Measurements from ENCODE around the gene RHBDD1. TPM values are rescaled to one million over a fixed set of nuclear protein-coding genes. Genes with fewer than 3 reads are reported as not detected.
"Not testable (repeated sequence)": the region's sequence is repeated elsewhere in the genome, so short reads cannot be mapped to it uniquely, and the experiment has no call there.

The RHBDD1 gene
- total and polyA plus RNA-seq, 2 donors from 2014 or later = 8.3 to 49.9 TPM

DNA sequence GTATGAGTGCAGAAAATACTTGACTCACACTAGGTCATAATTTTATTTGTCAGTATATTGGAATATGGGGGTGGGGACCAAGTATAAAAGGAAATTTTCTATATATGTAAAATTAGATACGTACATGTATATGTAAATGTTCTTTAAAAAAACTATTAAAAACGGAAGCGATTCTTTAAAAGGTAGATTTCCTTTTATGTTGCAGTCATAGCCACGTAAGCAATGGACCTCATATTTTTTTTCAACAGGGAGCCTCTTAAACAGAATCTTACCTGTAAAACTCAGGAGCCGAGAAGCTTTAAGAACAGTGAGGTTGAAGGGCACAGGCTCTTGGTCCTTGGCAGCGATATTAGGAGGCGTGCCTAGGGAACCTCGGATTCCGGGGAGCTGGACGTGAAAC is 3.3 kb downstream of the RHBDD1 start:
- no peak for FAIRE-seq

DNA sequence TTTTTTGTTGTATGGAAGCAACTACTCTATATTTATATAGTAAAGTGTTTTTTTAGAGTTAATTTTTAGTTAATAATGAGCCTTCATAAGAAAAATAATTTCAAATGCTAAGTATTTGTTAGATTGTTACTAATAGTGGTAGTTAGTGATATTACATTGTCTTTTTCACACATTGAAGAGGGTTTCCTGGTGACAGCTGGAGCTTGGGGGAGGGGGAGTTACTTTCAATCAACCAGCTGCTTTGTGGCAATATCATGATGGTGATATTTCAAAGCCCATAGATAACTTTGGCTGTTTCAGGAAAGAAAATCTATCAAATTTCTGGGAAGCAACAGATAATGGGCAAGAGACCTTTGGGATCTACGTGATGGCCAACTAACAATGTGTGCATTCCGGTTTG is 4.1 kb downstream of the RHBDD1 start:
- H3K36me3 ChIP-seq (ENCODE audit: control insufficient read depth in 2 of 3, insufficient read depth in 3 of 3, low read length in 3 of 3) = no peaks in the 10 kb centered on the region
- intact Hi-C loops (cut with DNase I) = no loop called here
- no peaks in the 10 kb centered on the region for H3K27me3 ChIP-seq (ENCODE audit: control insufficient read depth, insufficient read depth, low read length)
- TF ChIP-seq, protein P1, sequence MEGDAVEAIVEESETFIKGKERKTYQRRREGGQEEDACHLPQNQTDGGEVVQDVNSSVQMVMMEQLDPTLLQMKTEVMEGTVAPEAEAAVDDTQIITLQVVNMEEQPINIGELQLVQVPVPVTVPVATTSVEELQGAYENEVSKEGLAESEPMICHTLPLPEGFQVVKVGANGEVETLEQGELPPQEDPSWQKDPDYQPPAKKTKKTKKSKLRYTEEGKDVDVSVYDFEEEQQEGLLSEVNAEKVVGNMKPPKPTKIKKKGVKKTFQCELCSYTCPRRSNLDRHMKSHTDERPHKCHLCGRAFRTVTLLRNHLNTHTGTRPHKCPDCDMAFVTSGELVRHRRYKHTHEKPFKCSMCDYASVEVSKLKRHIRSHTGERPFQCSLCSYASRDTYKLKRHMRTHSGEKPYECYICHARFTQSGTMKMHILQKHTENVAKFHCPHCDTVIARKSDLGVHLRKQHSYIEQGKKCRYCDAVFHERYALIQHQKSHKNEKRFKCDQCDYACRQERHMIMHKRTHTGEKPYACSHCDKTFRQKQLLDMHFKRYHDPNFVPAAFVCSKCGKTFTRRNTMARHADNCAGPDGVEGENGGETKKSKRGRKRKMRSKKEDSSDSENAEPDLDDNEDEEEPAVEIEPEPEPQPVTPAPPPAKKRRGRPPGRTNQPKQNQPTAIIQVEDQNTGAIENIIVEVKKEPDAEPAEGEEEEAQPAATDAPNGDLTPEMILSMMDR (IDR thresholded peaks at IDR 0.05; ENCODE audit: borderline replicate concordance, extremely low read depth, insufficient read depth) = no peak
- no peak overlapping the region for H3K4me3 ChIP-seq (ENCODE audit: low read length in 3 of 3)
- H3K4me1 ChIP-seq (ENCODE audit: control insufficient read depth in 2 of 3, insufficient read depth in 2 of 3, low read depth in 1 of 3, low read length in 3 of 3) = peaks cover 3 to 18% (median 6%) of the 10 kb centered on the region in 3 donors
- FAIRE-seq (no peak), DNase-seq (no peak)
- H3K9me3 ChIP-seq (ENCODE audit: control insufficient read depth in 2 of 3, insufficient read depth in 1 of 3, low read length in 3 of 3) = no peaks in the 10 kb centered on the region
- no peak overlapping the region for H3K27ac ChIP-seq (ENCODE audit: low read depth in 2 of 2, low read length in 2 of 2)
- no peak overlapping the region for H3K9ac ChIP-seq (ENCODE audit: low read length in 3 of 3)

More for the DNA sequence above, 3.3 kb downstream of the RHBDD1 start:
- H3K27me3 ChIP-seq (ENCODE audit: control insufficient read depth, insufficient read depth, low read length) = no peaks in the 10 kb centered on the region
- H3K9ac ChIP-seq (ENCODE audit: low read length in 3 of 3) = no peak overlapping the region
- peaks cover 3 to 18% (median 6%) of the 10 kb centered on the region in 3 donors for H3K4me1 ChIP-seq (ENCODE audit: control insufficient read depth in 2 of 3, insufficient read depth in 2 of 3, low read depth in 1 of 3, low read length in 3 of 3)
- peak overlapping the region in 1 of 3 donors; percentile 10 for H3K4me3 ChIP-seq (ENCODE audit: low read length in 3 of 3)
- DNase-seq = no peak
- H3K9me3 ChIP-seq (ENCODE audit: control insufficient read depth in 2 of 3, insufficient read depth in 1 of 3, low read length in 3 of 3) = no peaks in the 10 kb centered on the region
- intact Hi-C loops (cut with DNase I) = no loop called here
- H3K27ac ChIP-seq (ENCODE audit: low read depth in 2 of 2, low read length in 2 of 2) = no peak overlapping the region
- TF ChIP-seq, protein P1 (IDR thresholded peaks at IDR 0.05; ENCODE audit: borderline replicate concordance, extremely low read depth, insufficient read depth) = no peak
- no peaks in the 10 kb centered on the region for H3K36me3 ChIP-seq (ENCODE audit: control insufficient read depth in 2 of 3, insufficient read depth in 3 of 3, low read length in 3 of 3)

DNA sequence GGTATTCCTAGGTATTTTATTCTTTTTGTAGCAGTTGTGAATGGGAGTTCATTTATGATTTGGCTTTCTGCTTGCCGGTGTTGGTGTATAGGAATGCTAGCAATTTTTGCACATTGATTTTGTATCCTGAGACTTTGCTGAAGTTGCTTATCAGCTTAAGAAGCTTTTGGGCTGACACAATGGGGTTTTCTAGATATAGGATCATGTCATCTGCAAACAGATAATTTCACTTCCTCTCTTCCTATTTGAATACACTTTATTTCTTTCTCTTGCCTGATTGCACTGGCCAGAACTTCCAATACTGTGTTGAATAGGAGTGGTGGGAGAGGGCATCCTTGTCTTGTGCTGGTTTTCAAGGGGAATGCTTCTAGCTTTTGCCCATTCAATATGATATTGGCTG is 7.1 kb downstream of the RHBDD1 start:
- intact Hi-C loops (cut with DNase I); DNase-seq; H3K27me3 ChIP-seq (ENCODE audit: control insufficient read depth, insufficient read depth, low read length); H3K4me3 ChIP-seq (ENCODE audit: low read length in 3 of 3); FAIRE-seq; H3K9ac ChIP-seq (ENCODE audit: low read length in 3 of 3); H3K4me1 ChIP-seq (ENCODE audit: control insufficient read depth in 2 of 3, insufficient read depth in 2 of 3, low read depth in 1 of 3, low read length in 3 of 3); H3K27ac ChIP-seq (ENCODE audit: low read depth in 2 of 2, low read length in 2 of 2); H3K36me3 ChIP-seq (ENCODE audit: control insufficient read depth in 2 of 3, insufficient read depth in 3 of 3, low read length in 3 of 3); H3K9me3 ChIP-seq (ENCODE audit: control insufficient read depth in 2 of 3, insufficient read depth in 1 of 3, low read length in 3 of 3): not testable (repeated sequence)

DNA sequence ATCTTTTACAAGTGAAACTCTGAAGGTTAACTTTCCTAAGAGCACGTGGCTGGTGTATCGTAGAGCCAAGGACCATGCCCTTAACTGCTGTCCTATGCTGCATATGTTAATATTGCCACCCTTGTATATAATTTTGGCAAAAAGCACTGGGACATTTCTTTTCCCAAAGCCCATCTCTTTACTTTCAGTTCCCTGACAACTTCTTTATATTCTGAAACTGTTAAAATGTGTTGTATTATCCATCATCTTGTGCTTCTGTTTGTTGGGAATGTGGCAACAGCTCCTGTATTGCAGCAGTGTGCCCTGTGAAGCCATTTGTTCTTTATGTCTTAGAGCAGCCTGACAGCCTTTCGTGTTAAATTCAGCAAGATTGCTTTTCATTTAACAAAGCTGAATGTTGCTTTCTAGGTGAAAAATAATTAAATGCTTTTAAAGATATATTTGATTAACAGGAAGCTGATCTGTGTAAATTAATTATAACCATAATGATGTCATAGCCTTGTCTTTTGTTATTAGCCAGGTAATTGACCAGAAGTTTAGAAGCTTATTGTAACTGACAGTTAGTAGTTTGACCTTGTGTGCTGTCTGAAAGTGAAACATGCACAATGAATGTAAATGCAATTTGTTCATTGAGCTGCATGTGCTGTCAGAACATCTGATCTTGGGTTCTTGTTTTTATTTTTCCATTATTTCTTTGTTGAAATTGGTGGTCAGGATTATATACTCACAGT is 9.7 kb downstream of the RHBDD1 start:
- H3K4me3 ChIP-seq (ENCODE audit: low read length in 3 of 3) = no peak overlapping the region
- no peaks in the 10 kb centered on the region for H3K4me1 ChIP-seq (ENCODE audit: control insufficient read depth in 2 of 3, insufficient read depth in 2 of 3, low read depth in 1 of 3, low read length in 3 of 3)
- H3K9me3 ChIP-seq (ENCODE audit: control insufficient read depth in 2 of 3, insufficient read depth in 1 of 3, low read length in 3 of 3) = no peaks in the 10 kb centered on the region
- H3K27me3 ChIP-seq (ENCODE audit: control insufficient read depth, insufficient read depth, low read length) = no peaks in the 10 kb centered on the region
- H3K36me3 ChIP-seq (ENCODE audit: control insufficient read depth in 2 of 3, insufficient read depth in 3 of 3, low read length in 3 of 3) = no peaks in the 10 kb centered on the region
- TF ChIP-seq, protein P1 (IDR thresholded peaks at IDR 0.05; ENCODE audit: borderline replicate concordance, extremely low read depth, insufficient read depth) = no peak
- intact Hi-C loops (cut with DNase I) = no loop called here
- DNase-seq (no peak), FAIRE-seq (no peak)
- no peak overlapping the region for H3K27ac ChIP-seq (ENCODE audit: low read depth in 2 of 2, low read length in 2 of 2)
- no peak overlapping the region for H3K9ac ChIP-seq (ENCODE audit: low read length in 3 of 3)

Data from kidney (tissue), 14 donors.